GM08714 (cell line): ENCODE measurements around the gene PPP1CA.

Experiments
- H3K4me3 ChIP-seq: fragments of 200-500 bp; sonication (Bioruptor generic); 2 replicates; pipeline ENCODE4 v1.5.1; 2014; ENCODE audit warnings: mild to moderate bottlenecking, low read length, inconsistent platforms
- ZNF274 ChIP-seq: IDR thresholded peaks from 2 replicates; pipeline ENCODE4 v1.6.1; 2012; ENCODE audit warnings: mild to moderate bottlenecking, low read depth, low read length

The PPP1CA gene

GRCh38 chr11:67401495-67402191, at the start of gene PPP1CA:
Gene PPP1CA (minus strand): TSS chr11:67401858. CDS start chr11:67401782, 76 bp downstream.
- H3K4me3 ChIP-seq: peak within 1 kb of the TSS; percentile 78
- no peak for TF ChIP-seq ZNF274

GRCh38 chr11:67450796-67451657, 49.4 kb upstream of the PPP1CA start:
- no peak overlapping the region for H3K4me3 ChIP-seq
- TF ChIP-seq ZNF274: no peak

- no peak for TF ChIP-seq ZNF274
- H3K4me3 ChIP-seq: no peak overlapping the region
Measured at GRCh38 chr11:67449116-67449844, 47.6 kb upstream of the PPP1CA start.

- TF ChIP-seq ZNF274: no peak
- H3K4me3 ChIP-seq: no peak overlapping the region
Measured at GRCh38 chr11:67448220-67448609, 46.6 kb upstream of the PPP1CA start.

GRCh38 chr11:67445515-67445914, 43.9 kb upstream of the PPP1CA start:
- no peak overlapping the region for H3K4me3 ChIP-seq
- TF ChIP-seq ZNF274: no peak

GRCh38 chr11:67442504-67443404, 41.1 kb upstream of the PPP1CA start:
- no peak for TF ChIP-seq ZNF274
- H3K4me3 ChIP-seq: no peak overlapping the region; the same call in 1 of the 2 replicates

GRCh38 chr11:67441731-67442351, 40.2 kb upstream of the PPP1CA start:
- H3K4me3 ChIP-seq: no peak overlapping the region
- no peak for TF ChIP-seq ZNF274

GRCh38 chr11:67441098-67441563, 39.5 kb upstream of the PPP1CA start:
- H3K4me3 ChIP-seq: no peak overlapping the region
- no peak for TF ChIP-seq ZNF274

- no peak overlapping the region for H3K4me3 ChIP-seq
Measured at GRCh38 chr11:67440229-67441097, 38.8 kb upstream of the PPP1CA start.

GRCh38 chr11:67439321-67440228, 37.9 kb upstream of the PPP1CA start:
- no peak for TF ChIP-seq ZNF274
- no peak overlapping the region for H3K4me3 ChIP-seq

More at GRCh38 chr11:67440229-67441097, 38.8 kb upstream of the PPP1CA start:
- no peak for TF ChIP-seq ZNF274

GRCh38 chr11:67438158-67438902, 36.7 kb upstream of the PPP1CA start:
- no peak for TF ChIP-seq ZNF274

More at GRCh38 chr11:67438158-67438902, 36.7 kb upstream of the PPP1CA start:
- H3K4me3 ChIP-seq: peak overlapping the region; percentile 85; the same call in 1 of the 2 replicates
